GM12878 (cell line): Measurements from ENCODE around the gene CD200R1L. TPM values are rescaled to one million over a fixed set of nuclear protein-coding genes. Genes with fewer than 3 reads are reported as not detected.
A peak's percentile ranks its signal among the peaks of the same experiment; 100 is the strongest.

Experiments
- ASH2L ChIP-seq: fragments of 300-600, 200-600 bp; sonication (generic); IDR thresholded peaks from 2 replicates; pipeline ENCODE4 v1.6.1; 2017; ENCODE audit warnings: low read depth, mild to moderate bottlenecking, borderline replicate concordance
- BMI1 ChIP-seq: fragments of 450-650 bp; IDR thresholded peaks from 2 replicates; pipeline ENCODE4 v1.6.1; 2016; ENCODE audit warnings: mild to moderate bottlenecking, moderate library complexity, borderline replicate concordance
- CHD2 ChIP-seq: IDR thresholded peaks from 2 replicates; pipeline ENCODE4 v1.6.1; 2011; ENCODE audit warnings: low read depth, low read length, improper control_type of control experiment, borderline replicate concordance
- CHD4 ChIP-seq: fragments of 200-600 bp; sonication (generic); IDR thresholded peaks from 2 replicates; pipeline ENCODE4 v1.6.1; 2016; ENCODE audit warnings: mild to moderate bottlenecking
- FOS ChIP-seq: IDR thresholded peaks from 3 replicates; pipeline ENCODE4 v1.6.1; 2011; ENCODE audit warnings: borderline replicate concordance; ENCODE audit not compliant: insufficient read length; ENCODE audit errors: extremely low read depth
- GATAD2B ChIP-seq: fragments of 450-650 bp; conservative IDR thresholded peaks from 2 replicates; pipeline ENCODE4 v1.6.1; 2017; ENCODE audit warnings: low read depth, mild to moderate bottlenecking, moderate library complexity
- IKZF2 ChIP-seq, 2 experiments: fragments of 450-650 bp; IDR thresholded peaks; 2 replicates each; pipeline ENCODE4 v1.6.1; 2017; ENCODE audit warnings: mild to moderate bottlenecking in 2 of 2, moderate library complexity in 2 of 2
- NKRF ChIP-seq: fragments of 450-650 bp; conservative IDR thresholded peaks from 2 replicates; pipeline ENCODE4 v1.6.1; 2017; ENCODE audit warnings: mild to moderate bottlenecking, moderate library complexity
- RAD21 ChIP-seq: IDR thresholded peaks from 2 replicates; pipeline ENCODE4 v1.6.1; 2011; ENCODE audit warnings: mild to moderate bottlenecking, low read depth, low read length, moderate library complexity; ENCODE audit not compliant: insufficient read depth
- RUNX3 ChIP-seq: IDR thresholded peaks from 2 replicates; pipeline ENCODE4 v1.6.1; 2012; ENCODE audit warnings: low read length, inconsistent platforms
- SMAD5 ChIP-seq: IDR thresholded peaks from 2 replicates; pipeline ENCODE4 v1.6.1; 2016; ENCODE audit warnings: antibody characterized with exemption, low read depth
- SPI1 ChIP-seq: IDR thresholded peaks from 2 replicates; pipeline ENCODE4 v1.6.1; 2011; ENCODE audit warnings: low read depth, mild to moderate bottlenecking, low read length, moderate library complexity, borderline replicate concordance; ENCODE audit not compliant: insufficient read depth
- SUZ12 ChIP-seq: fragments of 200-600 bp; sonication (generic); IDR thresholded peaks from one replicate; pipeline ENCODE4 v1.6.1; 2018; ENCODE audit warnings: antibody characterized with exemption, mild to moderate bottlenecking; ENCODE audit not compliant: unreplicated experiment
- WRNIP1 ChIP-seq: IDR thresholded peaks from 2 replicates; pipeline ENCODE4 v1.6.1; 2011; ENCODE audit warnings: low read depth, low read length, improper control_type of control experiment, borderline replicate concordance
- ZBTB11 ChIP-seq: fragments of 450-650 bp; formaldehyde crosslinking; IDR thresholded peaks from 2 replicates; pipeline ENCODE4 v1.5.0; 2022; ENCODE audit warnings: mild to moderate bottlenecking, missing genetic modification characterization
- ZNF592 ChIP-seq: fragments of 450-650 bp; IDR thresholded peaks from 2 replicates; pipeline ENCODE4 v1.6.1; 2017; ENCODE audit warnings: mild to moderate bottlenecking, moderate library complexity
- ZNF687 ChIP-seq: fragments of 450-650 bp; IDR thresholded peaks from 2 replicates; pipeline ENCODE4 v1.6.1; 2017; ENCODE audit warnings: mild to moderate bottlenecking, moderate library complexity
- polyA plus RNA-seq, 11 experiments: library from polyadenylated mRNA; depleted of rRNA in 4 of 11; unstranded in 6 of 11; stranded (reverse) in 5 of 11; fragments of >200 nt; fragmentation: Nextera tagmentation in 4 of 11; fragmentation: Illumina TruSeq in 1 of 11; extraction: Ambion mirVana in 4 of 11; extraction: Trizol in 1 of 11; gene quantifications; 1 replicate in 1 of 11; 2 replicates in 10 of 11; pipeline versions ENCODE4 v1.2.1 to v1.2.3, GENCODE V29; 2011 to 2016; ENCODE audit warnings: inconsistent platforms in 2 of 11, missing spikeins in 2 of 11, low read depth in 1 of 11
- total RNA-seq, 4 experiments: library from RNA; depleted of rRNA in 3 of 4; stranded (reverse); fragments of >200 nt in 3 of 4; fragmentation: Illumina TruSeq in 1 of 4; extraction: Trizol in 1 of 4; gene quantifications; 2 replicates each; pipeline versions ENCODE4 v1.2.1 to v1.2.3, GENCODE V29; 2013 to 2021

The CD200R1L gene
- total and polyA plus RNA-seq, 10 of the 15 experiments (the other 5 are each of a cell fraction or from before 2014, with no cell fraction given), result 0.41 TPM; not detected in 9

- TF ChIP-seq ZNF592 (no peak), FOS (no peak), ZBTB11 (CRISPR knock-in tag) (no peak), WRNIP1 (no peak), ZNF687 (no peak), IKZF2 (IDR thresholded peaks at IDR 0.05) (peak; percentile 33 to 41; a peak in 2 of 4 replicates), NKRF (no peak), ASH2L (no peak), RUNX3 (peak; percentile 62), CHD4 (no peak), SUZ12 (no peak), CHD2 (no peak), SMAD5 (no peak), RAD21 (peak; percentile 41), GATAD2B (no peak), BMI1 (no peak), SPI1 (peak; percentile 62)
Measured at GRCh38 chr3:112813723-112814171, 32.9 kb downstream of the CD200R1L start (continued).
